Fibroblast of the aortic adventitia (primary cell): Measurements from ENCODE around the gene AKAP6. TPM values are rescaled to one million over a fixed set of nuclear protein-coding genes. Genes with fewer than 3 reads are reported as not detected.

Source experiments
- DNase-seq: peaks from one replicate; pipeline ENCODE4 v3.0.0-alpha.2; 2010; ENCODE audit warnings: low read depth
- H3K4me3 ChIP-seq: 2 replicates; pipeline ENCODE4 v1.5.1; 2011; ENCODE audit warnings: low read depth, mild to moderate bottlenecking, control low read depth, low read length, moderate library complexity
- CTCF ChIP-seq: IDR thresholded peaks from 2 replicates; pipeline ENCODE4 v1.5.1; 2011; ENCODE audit warnings: mild to moderate bottlenecking, low read length, control low read depth, inconsistent platforms; ENCODE audit not compliant: insufficient read depth
- total RNA-seq: library from RNA; depleted of rRNA; stranded (reverse); fragments of >200 nt; gene quantifications from 2 replicates; pipeline ENCODE4 v1.2.3, GENCODE V29; 2012; ENCODE audit warnings: low replicate concordance

The AKAP6 gene
- total RNA-seq = 0.33 and 2.2 TPM in 2 replicates

- no peak within 1 kb of the TSS for H3K4me3 ChIP-seq
- TF ChIP-seq CTCF = no peak
- no peak for DNase-seq
Observed at GRCh38 chr14:32329146-32329545, at the start of gene AKAP6. TSS of gene AKAP6 (plus strand) at chr14:32329298. CDS start at chr14:32433494, 104,196 bp downstream.

- no peak overlapping the region for H3K4me3 ChIP-seq
- no peak for DNase-seq
- TF ChIP-seq CTCF = no peak
Observed at GRCh38 chr14:32286602-32287001, 42.5 kb upstream of the AKAP6 start.

- no peak for TF ChIP-seq CTCF
- no peak for DNase-seq
- H3K4me3 ChIP-seq = no peak overlapping the region
Observed at GRCh38 chr14:32296366-32296765, 32.7 kb upstream of the AKAP6 start.

GRCh38 chr14:32298346-32298745, 30.8 kb upstream of the AKAP6 start:
- no peak for DNase-seq
- no peak overlapping the region for H3K4me3 ChIP-seq
- no peak for TF ChIP-seq CTCF

DNA sequence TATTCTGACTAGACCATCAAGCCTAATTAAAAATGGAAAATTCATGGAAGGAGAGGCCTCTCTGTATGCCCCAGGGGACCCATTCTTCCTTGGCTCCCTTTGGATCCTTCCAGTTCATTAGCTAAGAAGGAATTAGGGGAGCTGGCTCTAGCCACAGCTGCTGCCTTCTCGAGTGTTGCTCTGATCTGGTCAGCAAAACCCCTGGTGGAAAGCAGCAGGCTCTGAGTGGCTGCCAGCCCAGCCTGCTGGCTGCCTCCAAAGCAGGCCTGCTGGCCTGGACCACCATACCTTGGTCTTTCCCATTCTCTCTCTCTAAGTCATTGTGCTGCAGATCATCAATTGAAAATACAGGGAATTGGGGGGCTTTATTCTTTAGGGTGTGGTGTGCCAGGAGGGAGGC, 29.0 kb upstream of the AKAP6 start:
- no peak overlapping the region for H3K4me3 ChIP-seq
- no peak for TF ChIP-seq CTCF
- no peak for DNase-seq

DNA sequence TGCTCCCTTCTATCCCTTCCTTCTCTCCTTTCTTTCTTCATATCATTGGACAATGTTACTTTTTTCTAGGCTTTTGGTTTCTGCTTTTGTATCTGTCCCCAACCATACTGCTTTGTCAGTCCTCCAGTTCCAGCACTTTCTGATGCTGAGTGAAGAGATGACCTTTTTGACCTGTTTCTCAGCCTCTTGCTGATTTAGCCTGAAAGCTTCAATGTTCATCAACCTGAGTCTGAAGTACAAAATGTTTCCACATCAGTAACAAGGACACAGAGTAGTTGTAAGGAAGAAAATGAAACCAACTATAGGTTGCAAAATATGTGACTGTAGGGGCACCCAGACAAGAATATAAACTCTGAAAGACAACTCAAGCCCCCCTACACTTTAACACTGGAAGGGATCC, 25.2 kb upstream of the AKAP6 start:
- TF ChIP-seq CTCF = no peak
- no peak overlapping the region for H3K4me3 ChIP-seq
- no peak for DNase-seq

- DNase-seq = no peak
- TF ChIP-seq CTCF = no peak
- H3K4me3 ChIP-seq = no peak overlapping the region
Observed at GRCh38 chr14:32304296-32304695, 24.8 kb upstream of the AKAP6 start.
